Fibroblast of gingiva (primary cell): ENCODE measurements around the gene NEURL1B.

ENCODE experiments used
- DNase-seq: peaks from one replicate; pipeline ENCODE4 v3.0.0-alpha.2; 2011; ENCODE audit warnings: low read depth

NEURL1B gene

GRCh38 chr5:172678902-172679301, 37.8 kb downstream of the NEURL1B start:
- no peak for DNase-seq

GRCh38 chr5:172679628-172680212, 38.7 kb downstream of the NEURL1B start:
- DNase-seq: no peak

GRCh38 chr5:172680921-172681320, 39.9 kb downstream of the NEURL1B start:
- DNase-seq: no peak

GRCh38 chr5:172681421-172681820, 40.4 kb downstream of the NEURL1B start:
- DNase-seq: no peak

GRCh38 chr5:172683264-172683644, 42.2 kb downstream of the NEURL1B start:
- no peak for DNase-seq

- DNase-seq: peak; percentile 14
These were observed 42.8 kb downstream of the NEURL1B start for GRCh38 chr5:172683645-172684471.

GRCh38 chr5:172685091-172685490, 44.0 kb downstream of the NEURL1B start:
- no peak for DNase-seq

- no peak for DNase-seq
These were observed 45.0 kb downstream of the NEURL1B start for GRCh38 chr5:172686111-172686510.

GRCh38 chr5:172686539-172687390, 45.7 kb downstream of the NEURL1B start:
- no peak for DNase-seq

GRCh38 chr5:172687940-172688339, 46.9 kb downstream of the NEURL1B start:
- no peak for DNase-seq

- DNase-seq: no peak
These were observed 47.5 kb downstream of the NEURL1B start for GRCh38 chr5:172688349-172689217.

GRCh38 chr5:172689218-172689572, 48.1 kb downstream of the NEURL1B start:
- no peak for DNase-seq

GRCh38 chr5:172689801-172690200, 48.7 kb downstream of the NEURL1B start:
- DNase-seq: no peak

GRCh38 chr5:172690258-172691075, 49.4 kb downstream of the NEURL1B start:
- no peak for DNase-seq

- DNase-seq: no peak
These were observed 50.8 kb downstream of the NEURL1B start for GRCh38 chr5:172691886-172692285.

GRCh38 chr5:172692451-172692850, 51.4 kb downstream of the NEURL1B start:
- DNase-seq: no peak

- no peak for DNase-seq
These were observed 51.9 kb downstream of the NEURL1B start for GRCh38 chr5:172692981-172693380.

- DNase-seq: no peak
These were observed 53.0 kb downstream of the NEURL1B start for GRCh38 chr5:172694061-172694460.

GRCh38 chr5:172694541-172694940, 53.5 kb downstream of the NEURL1B start:
- DNase-seq: no peak

- no peak for DNase-seq
These were observed 54.4 kb downstream of the NEURL1B start for GRCh38 chr5:172695232-172696054.
